Measurements from ENCODE around the gene SDCCAG8.

SDCCAG8 gene

GRCh38 chr1:243396876-243397275, 141.0 kb downstream of the SDCCAG8 start:
- TF ChIP-seq, protein P1, sequence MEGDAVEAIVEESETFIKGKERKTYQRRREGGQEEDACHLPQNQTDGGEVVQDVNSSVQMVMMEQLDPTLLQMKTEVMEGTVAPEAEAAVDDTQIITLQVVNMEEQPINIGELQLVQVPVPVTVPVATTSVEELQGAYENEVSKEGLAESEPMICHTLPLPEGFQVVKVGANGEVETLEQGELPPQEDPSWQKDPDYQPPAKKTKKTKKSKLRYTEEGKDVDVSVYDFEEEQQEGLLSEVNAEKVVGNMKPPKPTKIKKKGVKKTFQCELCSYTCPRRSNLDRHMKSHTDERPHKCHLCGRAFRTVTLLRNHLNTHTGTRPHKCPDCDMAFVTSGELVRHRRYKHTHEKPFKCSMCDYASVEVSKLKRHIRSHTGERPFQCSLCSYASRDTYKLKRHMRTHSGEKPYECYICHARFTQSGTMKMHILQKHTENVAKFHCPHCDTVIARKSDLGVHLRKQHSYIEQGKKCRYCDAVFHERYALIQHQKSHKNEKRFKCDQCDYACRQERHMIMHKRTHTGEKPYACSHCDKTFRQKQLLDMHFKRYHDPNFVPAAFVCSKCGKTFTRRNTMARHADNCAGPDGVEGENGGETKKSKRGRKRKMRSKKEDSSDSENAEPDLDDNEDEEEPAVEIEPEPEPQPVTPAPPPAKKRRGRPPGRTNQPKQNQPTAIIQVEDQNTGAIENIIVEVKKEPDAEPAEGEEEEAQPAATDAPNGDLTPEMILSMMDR (IDR thresholded peaks at IDR 0.05) = no peak
- TF ChIP-seq ZFX (IDR thresholded peaks at IDR 0.05; ENCODE audit: borderline replicate concordance) = no peak
- no peak overlapping the region for H3K27ac ChIP-seq

DNA sequence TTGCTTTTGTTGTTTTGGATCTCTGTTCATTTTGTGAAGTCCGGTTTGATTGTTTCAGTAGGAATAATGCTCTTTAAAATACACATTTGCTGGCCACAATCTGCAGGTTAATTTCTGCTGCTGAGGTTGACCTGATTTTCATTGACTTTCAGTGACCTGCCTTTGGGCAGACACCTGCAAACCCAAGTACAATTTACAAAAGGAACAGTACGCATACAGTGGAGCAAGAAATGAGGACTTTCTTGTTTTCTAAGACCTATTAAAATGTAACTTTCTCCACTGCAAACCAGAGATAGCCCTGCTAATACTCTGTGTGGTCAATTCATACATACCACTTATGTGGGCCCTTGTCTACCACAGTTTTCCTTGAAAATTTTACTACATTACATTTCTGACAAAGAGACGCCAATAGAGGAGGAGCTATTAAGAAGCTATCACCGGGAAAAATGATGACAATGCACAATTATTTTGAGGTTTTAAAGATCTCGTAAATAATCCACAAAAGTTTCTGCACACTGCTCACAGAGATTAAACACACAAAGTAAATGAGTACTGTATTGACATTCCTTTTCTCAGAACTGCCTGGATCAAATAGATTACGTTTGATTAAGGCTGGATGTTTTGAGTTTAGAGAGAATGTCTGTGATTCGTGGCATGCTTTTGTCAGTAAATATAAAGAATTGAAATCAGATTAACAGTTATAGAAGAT, 141.9 kb downstream of the SDCCAG8 start:
- no peak overlapping the region for H3K27ac ChIP-seq
- TF ChIP-seq, protein P1 (IDR thresholded peaks at IDR 0.05) = no peak
- TF ChIP-seq ZFX (IDR thresholded peaks at IDR 0.05; ENCODE audit: borderline replicate concordance) = no peak

GRCh38 chr1:243399561-243400155, 143.8 kb downstream of the SDCCAG8 start:
- no peak for TF ChIP-seq ZFX (IDR thresholded peaks at IDR 0.05; ENCODE audit: borderline replicate concordance)
- TF ChIP-seq, protein P1 (IDR thresholded peaks at IDR 0.05) = no peak

GRCh38 chr1:243402868-243403267, 147.0 kb downstream of the SDCCAG8 start:
- TF ChIP-seq ZFX (IDR thresholded peaks at IDR 0.05; ENCODE audit: borderline replicate concordance) = no peak
- TF ChIP-seq, protein P1 (IDR thresholded peaks at IDR 0.05) = no peak

More at GRCh38 chr1:243399561-243400155, 143.8 kb downstream of the SDCCAG8 start:
- H3K27ac ChIP-seq = no peak overlapping the region

GRCh38 chr1:243406424-243406823, 150.6 kb downstream of the SDCCAG8 start:
- TF ChIP-seq ZFX (IDR thresholded peaks at IDR 0.05; ENCODE audit: borderline replicate concordance) = no peak
- TF ChIP-seq, protein P1 (IDR thresholded peaks at IDR 0.05) = no peak
- H3K27ac ChIP-seq = no peak overlapping the region

More at GRCh38 chr1:243402868-243403267, 147.0 kb downstream of the SDCCAG8 start:
- no peak overlapping the region for H3K27ac ChIP-seq

DNA sequence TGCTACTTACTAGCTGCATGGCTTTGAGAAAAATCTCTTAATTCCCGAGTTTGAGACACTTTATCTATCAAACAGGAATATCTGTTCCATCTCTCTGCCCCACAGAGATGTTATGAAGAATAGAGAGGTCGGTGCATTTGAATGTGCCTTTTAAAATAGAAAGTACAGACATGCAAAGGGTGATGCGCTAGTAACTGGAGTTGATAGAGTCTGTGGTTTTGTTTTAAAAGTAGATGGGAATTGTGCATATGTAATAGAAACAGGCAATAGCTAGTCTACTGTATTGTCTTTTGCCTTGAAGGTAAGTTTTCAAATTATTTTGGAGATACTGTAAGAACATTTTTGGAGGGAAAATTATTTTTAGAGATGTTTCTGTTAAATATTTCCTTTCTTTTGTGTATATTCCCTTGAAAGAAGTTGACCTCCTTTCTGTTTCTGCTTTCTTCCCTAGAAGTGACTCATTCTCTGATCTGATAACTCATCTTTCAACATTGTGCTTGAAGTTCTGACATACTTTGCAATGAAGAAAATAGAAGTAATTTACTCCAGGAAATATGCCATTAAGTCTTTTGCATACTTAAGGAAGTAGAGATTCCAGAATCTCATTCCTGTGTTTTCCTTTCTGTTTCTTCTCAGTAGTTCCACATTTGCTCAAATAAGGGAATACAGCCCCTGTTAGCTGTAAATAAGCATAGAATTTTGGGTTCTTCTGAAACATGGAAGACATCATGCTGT, 151.6 kb downstream of the SDCCAG8 start:
- H3K27ac ChIP-seq = no peak overlapping the region

More for the DNA sequence above, 151.6 kb downstream of the SDCCAG8 start:
- TF ChIP-seq, protein P1 (IDR thresholded peaks at IDR 0.05) = no peak
- no peak for TF ChIP-seq ZFX (IDR thresholded peaks at IDR 0.05; ENCODE audit: borderline replicate concordance)
